ENCODE data around the gene HECW1.

DNA sequence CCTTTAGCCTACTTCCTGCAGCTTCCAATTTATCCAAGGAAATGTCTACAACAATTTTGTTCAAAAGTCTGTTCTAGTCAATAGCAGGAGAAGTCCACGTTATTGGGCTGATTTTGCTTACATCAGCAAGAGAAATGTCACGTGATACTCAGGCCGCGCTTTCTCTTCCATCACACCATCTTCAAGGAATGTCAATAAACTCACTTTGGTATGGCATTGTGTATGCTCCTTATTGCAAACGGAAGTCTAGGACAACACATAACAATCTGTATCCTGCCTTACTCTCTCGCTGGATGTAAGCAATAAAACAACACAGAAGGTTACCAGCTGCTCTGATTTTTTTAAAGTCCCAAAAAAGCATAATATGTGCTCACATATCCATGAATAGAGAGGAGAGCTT is 453.3 kb downstream of the HECW1 start:
- no peak for TF ChIP-seq CTCF (IDR thresholded peaks at IDR 0.05)
- no peak for TF ChIP-seq POLR2AphosphoS5 (IDR thresholded peaks at IDR 0.05)
- no peak for TF ChIP-seq EP300 (IDR thresholded peaks at IDR 0.05)
- no peak for TF ChIP-seq POLR2A (IDR thresholded peaks at IDR 0.05)

All from upper lobe of left lung (tissue), 4 donors.